GM19328 (cell line): ENCODE results near the gene SLC15A4.
"Not testable (repeated sequence)": the region's sequence is repeated elsewhere in the genome, so short reads cannot be mapped to it uniquely, and the experiment has no call there.

Experiments
- ATAC-seq: cut with Tn5 transposase; IDR thresholded peaks from one replicate; pipeline ENCODE4 v1.9.1; 2021; ENCODE audit warnings: mild to moderate bottlenecking, moderate library complexity; ENCODE audit not compliant: unreplicated experiment

SLC15A4 gene

GRCh38 chr12:128823916-128824839 lies at the start of gene SLC15A4:
TSS of gene SLC15A4 (minus strand) at chr12:128823958. CDS start at chr12:128823943, 15 bp downstream.
- peak; percentile 74 for ATAC-seq

GRCh38 chr12:128872303-128872702 lies 48.5 kb upstream of the SLC15A4 start:
- ATAC-seq, result no peak

GRCh38 chr12:128871516-128871892 lies 47.7 kb upstream of the SLC15A4 start:
- no peak for ATAC-seq

- no peak for ATAC-seq
Observed at GRCh38 chr12:128867466-128867865, 43.7 kb upstream of the SLC15A4 start.

GRCh38 chr12:128864516-128865186 lies 40.9 kb upstream of the SLC15A4 start:
- no peak for ATAC-seq

GRCh38 chr12:128863957-128864356 lies 40.2 kb upstream of the SLC15A4 start:
- ATAC-seq, result no peak

- no peak for ATAC-seq
Observed at GRCh38 chr12:128861226-128862016, 37.7 kb upstream of the SLC15A4 start.

GRCh38 chr12:128859311-128859710 lies 35.6 kb upstream of the SLC15A4 start:
- no peak for ATAC-seq

GRCh38 chr12:128857133-128857763 lies 33.5 kb upstream of the SLC15A4 start:
- no peak for ATAC-seq

- no peak for ATAC-seq
Observed at GRCh38 chr12:128856791-128857078, 33.0 kb upstream of the SLC15A4 start.

GRCh38 chr12:128856035-128856790 lies 32.5 kb upstream of the SLC15A4 start:
- ATAC-seq, result no peak

GRCh38 chr12:128853600-128854197 lies 29.9 kb upstream of the SLC15A4 start:
- no peak for ATAC-seq

GRCh38 chr12:128852885-128853599 lies 29.3 kb upstream of the SLC15A4 start, which contains the start of gene GLT1D1:
TSS of gene GLT1D1 (plus strand) at chr12:128853478. CDS start at chr12:128853582, 104 bp downstream.
- no peak for ATAC-seq

GRCh38 chr12:128852026-128852698 lies 28.4 kb upstream of the SLC15A4 start:
- ATAC-seq, result no peak

- ATAC-seq, result not testable (repeated sequence)
Observed at GRCh38 chr12:128851429-128851828, 27.7 kb upstream of the SLC15A4 start.

- no peak for ATAC-seq
Observed at GRCh38 chr12:128850400-128850799, 26.6 kb upstream of the SLC15A4 start.

- not testable (repeated sequence) for ATAC-seq
Observed at GRCh38 chr12:128849806-128850205, 26.0 kb upstream of the SLC15A4 start.

GRCh38 chr12:128848371-128848770 lies 24.6 kb upstream of the SLC15A4 start:
- no peak for ATAC-seq
